OCI-LY1 (cell line): Measurements from ENCODE around the gene DCUN1D2.

ENCODE experiments used
- H2AFZ ChIP-seq: fragments of 200-600 bp; sonication (generic), shearing (Covaris generic); 2 replicates; pipeline ENCODE4 v1.6.0; 2014; ENCODE audit warnings: antibody characterized with exemption, mild to moderate bottlenecking, low read length
- H3F3A ChIP-seq: fragments of 200-600 bp; sonication (generic), shearing (Covaris generic); 2 replicates; pipeline ENCODE4 v1.6.0; 2014; ENCODE audit warnings: mild to moderate bottlenecking, antibody characterized with exemption, low read length, moderate library complexity; ENCODE audit not compliant: insufficient read depth
- H3K27ac ChIP-seq: fragments of 200-600 bp; sonication (generic); 2 replicates; pipeline ENCODE4 v1.5.1; 2014; ENCODE audit warnings: low read length, mixed run types, mild to moderate bottlenecking, low read depth; ENCODE audit not compliant: poor library complexity, severe bottlenecking
- H3K27me3 ChIP-seq: fragments of 200-600 bp; sonication (generic); 2 replicates; pipeline ENCODE4 v1.6.0; 2014; ENCODE audit warnings: antibody characterized with exemption, mild to moderate bottlenecking, low read length, moderate library complexity; ENCODE audit not compliant: insufficient read depth
- H3K36me3 ChIP-seq: fragments of 200-600 bp; sonication (generic); 2 replicates; pipeline ENCODE4 v1.6.1; 2014; ENCODE audit warnings: mild to moderate bottlenecking, antibody characterized with exemption, low read length, moderate library complexity, mixed read lengths; ENCODE audit not compliant: insufficient read depth
- H3K4me1 ChIP-seq: fragments of 200-600 bp; sonication (generic); 2 replicates; pipeline ENCODE4 v1.5.1; 2014; ENCODE audit warnings: mild to moderate bottlenecking, low read length, moderate library complexity; ENCODE audit not compliant: insufficient read depth, severe bottlenecking
- H3K4me2 ChIP-seq: fragments of 200-600 bp; sonication (generic), shearing (Covaris generic); 2 replicates; pipeline ENCODE4 v1.6.1; 2014; ENCODE audit warnings: low read length
- H3K4me3 ChIP-seq: fragments of 200-600 bp; sonication (generic); 2 replicates; pipeline ENCODE4 v1.5.1; 2014; ENCODE audit warnings: low read length, low read depth, mild to moderate bottlenecking, mixed read lengths; ENCODE audit not compliant: poor library complexity, severe bottlenecking
- H3K79me2 ChIP-seq: fragments of 200-600 bp; shearing (Covaris generic); 2 replicates; pipeline ENCODE4 v1.6.1; 2016; ENCODE audit warnings: mixed run types, low read length, mixed read lengths; ENCODE audit not compliant: insufficient read depth
- H3K9ac ChIP-seq: fragments of 200-600 bp; sonication (generic), shearing (Covaris generic); 2 replicates; pipeline ENCODE4 v1.6.1; 2014; ENCODE audit warnings: mild to moderate bottlenecking, low read length, mixed read lengths
- H3K9me2 ChIP-seq: fragments of 200-600 bp; sonication (generic), shearing (Covaris generic); 2 replicates; pipeline ENCODE4 v1.6.1; 2014; ENCODE audit warnings: low read depth, mild to moderate bottlenecking, low read length, mixed read lengths
- H3K9me3 ChIP-seq: fragments of 200-600 bp; shearing (Covaris generic); 2 replicates; pipeline ENCODE4 v1.6.1; 2014; ENCODE audit warnings: low read length, mixed read lengths
- H4K20me1 ChIP-seq: fragments of 200-600 bp; sonication (generic), shearing (Covaris generic); 2 replicates; pipeline ENCODE4 v1.6.0; 2016; ENCODE audit warnings: mild to moderate bottlenecking, low read length; ENCODE audit not compliant: insufficient read depth
- CTCF ChIP-seq: fragments of 200-600 bp; sonication (generic), shearing (Covaris generic); IDR thresholded peaks from 2 replicates; pipeline ENCODE4 v1.5.1; 2017; ENCODE audit warnings: mild to moderate bottlenecking, antibody characterized with exemption, low read length, moderate library complexity, mixed read lengths
- EZH2 ChIP-seq: fragments of 200-600 bp; sonication (generic), shearing (Covaris generic); IDR thresholded peaks from 2 replicates; pipeline ENCODE4 v1.8.0; 2017; ENCODE audit warnings: borderline replicate concordance, mixed run types, mild to moderate bottlenecking, antibody characterized with exemption, low read length, moderate library complexity, mixed read lengths

Gene DCUN1D2

GRCh38 chr13:113475280-113475679, 15.2 kb downstream of the DCUN1D2 start:
- peaks cover 88% of the 10 kb centered on the region for H3K36me3 ChIP-seq
- H3K9me2 ChIP-seq = no peaks in the 10 kb centered on the region
- no peaks in the 10 kb centered on the region for H3K9me3 ChIP-seq
- no peak overlapping the region for H2AFZ ChIP-seq
- H3K4me1 ChIP-seq = no peaks in the 10 kb centered on the region
- 0 out of 2 replicates have a peak, but pooled peaks cover under 1% of the 10 kb centered on the region for H3K79me2 ChIP-seq
- TF ChIP-seq EZH2 = no peak
- TF ChIP-seq CTCF = no peak
- no peak overlapping the region for H3K4me2 ChIP-seq
- H3K27me3 ChIP-seq = no peaks in the 10 kb centered on the region
- H4K20me1 ChIP-seq = no peaks in the 10 kb centered on the region
- H3F3A ChIP-seq = no peaks in the 10 kb centered on the region
- H3K27ac ChIP-seq = no peak overlapping the region
- H3K9ac ChIP-seq = no peak overlapping the region
- no peak overlapping the region for H3K4me3 ChIP-seq

GRCh38 chr13:113474179-113474578, 16.3 kb downstream of the DCUN1D2 start:
- no peaks in the 10 kb centered on the region for H4K20me1 ChIP-seq
- H2AFZ ChIP-seq = no peak overlapping the region
- no peaks in the 10 kb centered on the region for H3K9me2 ChIP-seq
- no peak overlapping the region for H3K27ac ChIP-seq
- H3K4me2 ChIP-seq = no peak overlapping the region
- no peaks in the 10 kb centered on the region for H3K79me2 ChIP-seq
- H3K9ac ChIP-seq = no peak overlapping the region
- no peaks in the 10 kb centered on the region for H3K27me3 ChIP-seq
- no peaks in the 10 kb centered on the region for H3K9me3 ChIP-seq
- H3K36me3 ChIP-seq = peaks cover 77% of the 10 kb centered on the region
- TF ChIP-seq EZH2 (no peak), CTCF (no peak)
- H3K4me3 ChIP-seq = no peak overlapping the region
- H3K4me1 ChIP-seq = no peaks in the 10 kb centered on the region
- no peaks in the 10 kb centered on the region for H3F3A ChIP-seq

- H3K27me3 ChIP-seq = no peaks in the 10 kb centered on the region
- TF ChIP-seq CTCF = no peak
- TF ChIP-seq EZH2 = no peak
- H3K9me2 ChIP-seq = no peaks in the 10 kb centered on the region
- H3F3A ChIP-seq = no peaks in the 10 kb centered on the region
- H3K27ac ChIP-seq = no peak overlapping the region
- H4K20me1 ChIP-seq = no peaks in the 10 kb centered on the region
- H2AFZ ChIP-seq = no peak overlapping the region
- H3K9ac ChIP-seq = no peak overlapping the region
- no peak overlapping the region for H3K4me3 ChIP-seq
- peaks cover 72% of the 10 kb centered on the region for H3K36me3 ChIP-seq
- H3K4me1 ChIP-seq = no peaks in the 10 kb centered on the region
- H3K9me3 ChIP-seq = no peaks in the 10 kb centered on the region
- no peak overlapping the region for H3K4me2 ChIP-seq
- H3K79me2 ChIP-seq = no peaks in the 10 kb centered on the region
Observed at GRCh38 chr13:113472355-113473025, 18.0 kb downstream of the DCUN1D2 start.
